K562 (cell line): ENCODE results near the gene FAM186B. TPM values are rescaled to one million over a fixed set of nuclear protein-coding genes. Genes with fewer than 3 reads are reported as not detected.

Source experiments
- C11orf30 ChIP-seq: fragments of 450-650 bp; IDR thresholded peaks from 2 replicates; pipeline ENCODE4 v1.6.1; 2016; ENCODE audit warnings: low read depth, mild to moderate bottlenecking
- CREB1 ChIP-seq, 2 experiments: sonication (generic) in 1 of 2; formaldehyde crosslinking in 1 of 2; IDR thresholded peaks; 2 replicates each; pipeline versions ENCODE4 v1.6.1 to v1.8.0; 2012 to 2022; ENCODE audit warnings: inconsistent platforms in 1 of 2, mild to moderate bottlenecking in 1 of 2, missing genetic modification reagents in 1 of 2, moderate library complexity in 1 of 2
- CREM ChIP-seq: IDR thresholded peaks from 2 replicates; pipeline ENCODE4 v1.6.1; 2014; ENCODE audit warnings: antibody characterized with exemption, low read depth
- HNRNPLL ChIP-seq: fragments of 200-400 bp; formaldehyde crosslinking; IDR thresholded peaks from 2 replicates; pipeline ENCODE4 v1.6.1; 2017; ENCODE audit warnings: low read length, low read depth, mild to moderate bottlenecking; ENCODE audit not compliant: poor library complexity, severe bottlenecking
- IRF9 ChIP-seq: fragments of 450-650 bp; IDR thresholded peaks from 2 replicates; pipeline ENCODE4 v1.6.1; 2016; ENCODE audit warnings: missing biosample characterization, missing genetic modification characterization
- NCOA4 ChIP-seq: fragments of 450-650 bp; IDR thresholded peaks from 2 replicates; pipeline ENCODE4 v1.6.1; 2018; ENCODE audit warnings: mild to moderate bottlenecking; ENCODE audit not compliant: partially characterized antibody
- PCBP1 ChIP-seq: fragments of 200-400 bp; formaldehyde crosslinking; IDR thresholded peaks from 2 replicates; pipeline ENCODE4 v1.6.1; 2018; ENCODE audit warnings: mild to moderate bottlenecking, low read depth, low read length; ENCODE audit not compliant: poor library complexity, severe bottlenecking
- POLR2B ChIP-seq: fragments of 450-650 bp; IDR thresholded peaks from 2 replicates; pipeline ENCODE4 v1.6.1; 2018; ENCODE audit warnings: low read depth; ENCODE audit not compliant: partially characterized antibody
- RFX7 ChIP-seq: fragments of 250-450 bp; sonication (Bioruptor Pico); IDR thresholded peaks from 2 replicates; pipeline ENCODE4 v1.5.1; 2021; ENCODE audit warnings: mild to moderate bottlenecking
- SMARCC2 ChIP-seq: fragments of 450-650 bp; IDR thresholded peaks from 2 replicates; pipeline ENCODE4 v1.6.1; 2017; ENCODE audit warnings: antibody characterized with exemption, moderate library complexity, mild to moderate bottlenecking, low read depth
- SP1 ChIP-seq: sonication (generic); formaldehyde crosslinking; IDR thresholded peaks from 2 replicates; pipeline ENCODE4 v1.8.1; 2022; ENCODE audit warnings: mild to moderate bottlenecking, missing genetic modification reagents
- ZNF217 ChIP-seq: sonication (generic); formaldehyde crosslinking; IDR thresholded peaks from 2 replicates; pipeline ENCODE4 v1.8.0; 2022; ENCODE audit warnings: mild to moderate bottlenecking, missing genetic modification reagents
- polyA plus RNA-seq, 8 experiments: library from polyadenylated mRNA; depleted of rRNA in 4 of 8; stranded (reverse) in 5 of 8; unstranded in 3 of 8; fragments of >200 nt; fragmentation: Nextera tagmentation in 2 of 8; fragmentation: Illumina TruSeq in 1 of 8; extraction: Ambion mirVana in 2 of 8; extraction: Trizol in 1 of 8; gene quantifications; 2 replicates each; pipeline versions ENCODE4 v1.2.1 to v1.2.3, GENCODE V29; 2011 to 2014; ENCODE audit warnings: inconsistent platforms in 1 of 8, missing spikeins in 1 of 8
- total RNA-seq, 7 experiments: library from RNA; depleted of rRNA in 6 of 7; stranded (reverse); fragments of >200 nt in 6 of 7; fragmentation: Illumina TruSeq in 2 of 7; extraction: Trizol in 2 of 7; gene quantifications; 2 replicates each; pipeline versions ENCODE4 v1.2.1 to v1.2.3, GENCODE V29; 2011 to 2021; ENCODE audit warnings: low replicate concordance in 1 of 7
- TF ChIP-seq, protein P1 (sequence below): fragments of 200-800 bp; sonication (Bioruptor generic); IDR thresholded peaks from 2 replicates; pipeline ENCODE4 v1.6.1; 2017; ENCODE audit warnings: missing genetic modification characterization, missing compliant biosample characterization
- TF ChIP-seq, protein P2 (sequence below): fragments of 450-650 bp; formaldehyde crosslinking; IDR thresholded peaks from 2 replicates; pipeline ENCODE4 v1.4.0; 2022; ENCODE audit warnings: missing genetic modification characterization
- TF ChIP-seq, protein P3 (sequence below): sonication (generic); formaldehyde crosslinking; IDR thresholded peaks from 2 replicates; pipeline ENCODE4 v1.8.0; 2022; ENCODE audit warnings: mild to moderate bottlenecking, missing genetic modification reagents
- TF ChIP-seq, protein P4 (sequence below), 2 experiments: fragments of 200-800 bp in 1 of 2; sonication (Bioruptor generic) in 1 of 2; sonication (generic) in 1 of 2; formaldehyde crosslinking in 1 of 2; IDR thresholded peaks in 1 of 2; conservative IDR thresholded peaks in 1 of 2; 2 replicates each; pipeline versions ENCODE4 v1.5.0 to v1.6.1; 2016 to 2020; ENCODE audit warnings: missing compliant biosample characterization in 1 of 2, missing genetic modification characterization in 1 of 2, missing genetic modification reagents in 1 of 2

Gene FAM186B
- total and polyA plus RNA-seq, 9 of the 15 experiments (the other 6 are each of a cell fraction or from before 2014, with no cell fraction given), result 0.07 to 0.42 (median 0.15) TPM

GRCh38 chr12:49623142-49623904 lies 17.9 kb upstream of the FAM186B start, which contains the start of gene PRPF40B (continued):
- TF ChIP-seq RFX7 (no peak), NCOA4 (no peak), PCBP1 (peak; percentile 69), CREB1 (IDR thresholded peaks at IDR 0.05) (no peak), CREB1 (CRISPR knock-in tag; IDR thresholded peaks at IDR 0.05) (peak; percentile 27; the same call in 1 of the 2 replicates), CREM (0 out of 2 replicates have a peak, but pooled peaks have one; percentile 15), HNRNPLL (peak; percentile 72), POLR2B (peak; percentile 79), SMARCC2 (no peak), SP1 (CRISPR knock-in tag) (peak; percentile 61; the same call in 1 of the 2 replicates), ZNF217 (CRISPR knock-in tag) (no peak), IRF9 (no peak), C11orf30 (peak; percentile 23; the same call in 1 of the 2 replicates)
- TF ChIP-seq, protein P1, sequence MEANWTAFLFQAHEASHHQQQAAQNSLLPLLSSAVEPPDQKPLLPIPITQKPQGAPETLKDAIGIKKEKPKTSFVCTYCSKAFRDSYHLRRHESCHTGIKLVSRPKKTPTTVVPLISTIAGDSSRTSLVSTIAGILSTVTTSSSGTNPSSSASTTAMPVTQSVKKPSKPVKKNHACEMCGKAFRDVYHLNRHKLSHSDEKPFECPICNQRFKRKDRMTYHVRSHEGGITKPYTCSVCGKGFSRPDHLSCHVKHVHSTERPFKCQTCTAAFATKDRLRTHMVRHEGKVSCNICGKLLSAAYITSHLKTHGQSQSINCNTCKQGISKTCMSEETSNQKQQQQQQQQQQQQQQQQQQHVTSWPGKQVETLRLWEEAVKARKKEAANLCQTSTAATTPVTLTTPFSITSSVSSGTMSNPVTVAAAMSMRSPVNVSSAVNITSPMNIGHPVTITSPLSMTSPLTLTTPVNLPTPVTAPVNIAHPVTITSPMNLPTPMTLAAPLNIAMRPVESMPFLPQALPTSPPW (CRISPR knock-in tag), result peak; percentile 97
- TF ChIP-seq, protein P2, sequence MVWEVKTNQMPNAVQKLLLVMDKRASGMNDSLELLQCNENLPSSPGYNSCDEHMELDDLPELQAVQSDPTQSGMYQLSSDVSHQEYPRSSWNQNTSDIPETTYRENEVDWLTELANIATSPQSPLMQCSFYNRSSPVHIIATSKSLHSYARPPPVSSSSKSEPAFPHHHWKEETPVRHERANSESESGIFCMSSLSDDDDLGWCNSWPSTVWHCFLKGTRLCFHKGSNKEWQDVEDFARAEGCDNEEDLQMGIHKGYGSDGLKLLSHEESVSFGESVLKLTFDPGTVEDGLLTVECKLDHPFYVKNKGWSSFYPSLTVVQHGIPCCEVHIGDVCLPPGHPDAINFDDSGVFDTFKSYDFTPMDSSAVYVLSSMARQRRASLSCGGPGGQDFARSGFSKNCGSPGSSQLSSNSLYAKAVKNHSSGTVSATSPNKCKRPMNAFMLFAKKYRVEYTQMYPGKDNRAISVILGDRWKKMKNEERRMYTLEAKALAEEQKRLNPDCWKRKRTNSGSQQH, result no peak
- TF ChIP-seq, protein P3, sequence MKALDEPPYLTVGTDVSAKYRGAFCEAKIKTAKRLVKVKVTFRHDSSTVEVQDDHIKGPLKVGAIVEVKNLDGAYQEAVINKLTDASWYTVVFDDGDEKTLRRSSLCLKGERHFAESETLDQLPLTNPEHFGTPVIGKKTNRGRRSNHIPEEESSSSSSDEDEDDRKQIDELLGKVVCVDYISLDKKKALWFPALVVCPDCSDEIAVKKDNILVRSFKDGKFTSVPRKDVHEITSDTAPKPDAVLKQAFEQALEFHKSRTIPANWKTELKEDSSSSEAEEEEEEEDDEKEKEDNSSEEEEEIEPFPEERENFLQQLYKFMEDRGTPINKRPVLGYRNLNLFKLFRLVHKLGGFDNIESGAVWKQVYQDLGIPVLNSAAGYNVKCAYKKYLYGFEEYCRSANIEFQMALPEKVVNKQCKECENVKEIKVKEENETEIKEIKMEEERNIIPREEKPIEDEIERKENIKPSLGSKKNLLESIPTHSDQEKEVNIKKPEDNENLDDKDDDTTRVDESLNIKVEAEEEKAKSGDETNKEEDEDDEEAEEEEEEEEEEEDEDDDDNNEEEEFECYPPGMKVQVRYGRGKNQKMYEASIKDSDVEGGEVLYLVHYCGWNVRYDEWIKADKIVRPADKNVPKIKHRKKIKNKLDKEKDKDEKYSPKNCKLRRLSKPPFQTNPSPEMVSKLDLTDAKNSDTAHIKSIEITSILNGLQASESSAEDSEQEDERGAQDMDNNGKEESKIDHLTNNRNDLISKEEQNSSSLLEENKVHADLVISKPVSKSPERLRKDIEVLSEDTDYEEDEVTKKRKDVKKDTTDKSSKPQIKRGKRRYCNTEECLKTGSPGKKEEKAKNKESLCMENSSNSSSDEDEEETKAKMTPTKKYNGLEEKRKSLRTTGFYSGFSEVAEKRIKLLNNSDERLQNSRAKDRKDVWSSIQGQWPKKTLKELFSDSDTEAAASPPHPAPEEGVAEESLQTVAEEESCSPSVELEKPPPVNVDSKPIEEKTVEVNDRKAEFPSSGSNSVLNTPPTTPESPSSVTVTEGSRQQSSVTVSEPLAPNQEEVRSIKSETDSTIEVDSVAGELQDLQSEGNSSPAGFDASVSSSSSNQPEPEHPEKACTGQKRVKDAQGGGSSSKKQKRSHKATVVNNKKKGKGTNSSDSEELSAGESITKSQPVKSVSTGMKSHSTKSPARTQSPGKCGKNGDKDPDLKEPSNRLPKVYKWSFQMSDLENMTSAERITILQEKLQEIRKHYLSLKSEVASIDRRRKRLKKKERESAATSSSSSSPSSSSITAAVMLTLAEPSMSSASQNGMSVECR (CRISPR knock-in tag), result peak; percentile 45; the same call in 1 of the 2 replicates
- TF ChIP-seq, protein P4, sequence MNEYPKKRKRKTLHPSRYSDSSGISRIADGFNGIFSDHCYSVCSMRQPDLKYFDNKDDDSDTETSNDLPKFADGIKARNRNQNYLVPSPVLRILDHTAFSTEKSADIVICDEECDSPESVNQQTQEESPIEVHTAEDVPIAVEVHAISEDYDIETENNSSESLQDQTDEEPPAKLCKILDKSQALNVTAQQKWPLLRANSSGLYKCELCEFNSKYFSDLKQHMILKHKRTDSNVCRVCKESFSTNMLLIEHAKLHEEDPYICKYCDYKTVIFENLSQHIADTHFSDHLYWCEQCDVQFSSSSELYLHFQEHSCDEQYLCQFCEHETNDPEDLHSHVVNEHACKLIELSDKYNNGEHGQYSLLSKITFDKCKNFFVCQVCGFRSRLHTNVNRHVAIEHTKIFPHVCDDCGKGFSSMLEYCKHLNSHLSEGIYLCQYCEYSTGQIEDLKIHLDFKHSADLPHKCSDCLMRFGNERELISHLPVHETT (CRISPR knock-in tag; conservative IDR thresholded peaks at IDR 0.05 in 1 of 2, IDR thresholded peaks at IDR 0.05 in 1 of 2), result peak in 1 of 2 experiments; percentile 100; a peak in 2 of 4 replicates
